Medulla oblongata (tissue), 1 donor: ENCODE data around the gene ULK4.
"Not testable (repeated sequence)": the region's sequence is repeated elsewhere in the genome, so short reads cannot be mapped to it uniquely, and the experiment has no call there.

Experiments used
- DNase-seq: peaks from one replicate; pipeline ENCODE4 v3.0.0-alpha.2; 2015; ENCODE audit errors: extremely low spot score

The ULK4 gene

GRCh38 chr3:41690766-41691563 lies 270.9 kb downstream of the ULK4 start:
- no peak for DNase-seq

DNA sequence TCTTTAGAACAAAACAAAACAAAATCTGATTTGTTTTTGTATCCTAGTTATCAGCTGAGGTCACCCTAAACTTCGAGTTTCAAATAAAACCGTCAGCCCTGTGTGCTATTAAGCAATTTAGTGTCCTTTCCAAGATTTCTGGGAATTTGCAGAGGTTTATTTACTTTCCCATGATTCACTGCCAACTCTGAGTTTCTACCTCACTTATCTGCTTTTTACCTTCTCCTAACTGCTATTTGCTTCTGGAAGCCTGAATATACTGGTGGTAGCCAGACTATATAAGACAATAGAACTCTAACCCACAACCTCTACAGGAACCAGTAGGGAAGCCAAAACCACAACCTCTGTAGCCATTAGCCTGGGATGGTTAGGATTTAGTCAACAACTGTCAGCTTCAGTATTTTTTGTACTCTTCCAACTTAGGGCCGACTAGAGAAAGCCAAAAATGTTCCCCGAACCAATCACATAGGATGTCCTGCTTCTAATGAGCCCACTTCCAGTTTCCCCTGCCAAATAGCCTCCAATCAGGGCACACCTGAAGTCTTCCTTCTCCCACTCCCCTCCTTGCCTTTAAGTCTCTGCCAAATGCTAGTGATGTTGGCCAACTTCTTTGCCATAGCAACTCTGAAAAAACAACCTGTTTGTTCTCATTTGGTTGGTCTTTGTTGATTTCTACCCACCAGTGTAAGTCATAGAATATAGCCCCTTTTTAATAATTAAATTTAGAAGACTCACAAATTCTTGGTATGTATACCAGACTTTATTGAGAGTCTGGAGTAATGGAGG lies 273.1 kb downstream of the ULK4 start:
- no peak for DNase-seq

- DNase-seq: no peak
These were observed 276.8 kb downstream of the ULK4 start for GRCh38 chr3:41684797-41685735.

DNA sequence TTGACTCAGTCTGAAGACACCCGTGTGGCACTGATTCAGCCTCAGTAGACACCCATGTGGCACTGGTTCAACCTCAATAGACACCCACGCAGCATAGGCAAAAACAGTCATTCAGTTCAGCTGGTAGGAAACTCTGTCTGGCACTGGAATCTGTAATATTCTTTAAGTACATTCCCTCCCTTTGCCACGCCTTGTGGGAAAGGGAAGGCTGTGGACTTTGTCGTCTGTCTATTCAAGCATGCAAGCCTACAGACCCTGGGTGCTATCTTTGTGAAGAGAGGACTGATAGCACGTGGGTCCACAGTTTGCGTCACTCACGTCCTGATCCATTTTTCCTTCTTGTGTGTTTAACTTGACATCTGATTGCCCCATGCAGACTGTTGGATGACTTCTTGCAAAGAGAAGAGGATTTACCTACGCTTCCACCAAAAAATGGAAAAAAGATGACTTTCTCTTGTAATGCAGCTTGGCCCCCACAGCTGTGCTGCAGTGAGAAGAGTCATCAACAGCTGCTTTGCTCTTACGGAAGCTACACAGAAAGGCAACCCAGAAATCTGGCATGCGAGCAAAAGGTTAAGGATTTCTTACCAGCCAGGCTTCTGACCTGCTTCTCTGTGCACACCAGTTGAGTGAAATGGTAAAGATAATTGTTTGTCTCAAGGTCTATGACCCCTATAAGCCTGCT lies 278.1 kb downstream of the ULK4 start:
- DNase-seq: no peak

DNA sequence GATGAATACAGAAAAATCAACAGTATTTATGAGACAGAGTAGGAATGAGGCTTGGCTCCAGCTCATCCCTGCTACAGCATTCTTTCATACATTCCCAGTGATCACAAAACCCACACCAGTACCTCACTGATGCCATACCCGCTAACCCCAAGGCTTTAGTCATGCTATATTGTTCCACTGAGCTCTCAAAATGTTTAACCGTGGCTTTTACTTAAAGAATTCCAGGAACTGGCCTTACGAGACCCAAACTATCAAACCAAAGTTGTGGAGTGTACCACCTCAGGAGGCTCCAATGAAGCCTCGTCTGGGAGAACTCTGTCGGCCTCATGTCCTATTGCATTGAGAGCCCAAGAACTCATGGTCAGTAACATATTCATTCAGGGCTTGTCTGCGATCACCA lies 278.9 kb downstream of the ULK4 start:
- no peak for DNase-seq

GRCh38 chr3:41682382-41682781 lies 279.5 kb downstream of the ULK4 start:
- DNase-seq: no peak

DNA sequence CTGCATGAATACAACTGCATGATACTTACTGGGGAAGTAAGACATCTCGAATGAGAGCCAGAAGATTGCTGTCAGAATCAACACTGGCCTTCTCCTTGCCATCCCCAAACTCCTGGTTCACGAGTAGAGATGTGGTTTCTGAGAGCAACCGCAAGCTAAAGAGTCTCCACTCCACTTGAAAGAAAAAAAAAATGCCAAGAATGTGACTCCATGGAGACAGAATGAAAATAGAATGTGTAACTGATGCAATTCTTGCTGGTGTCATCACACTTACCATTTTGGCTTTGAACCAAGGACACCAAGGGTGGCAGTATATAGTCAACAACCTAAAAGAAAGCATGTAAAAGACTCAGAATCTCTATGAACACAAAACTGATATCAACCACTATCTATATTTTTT lies 280.4 kb downstream of the ULK4 start:
- no peak for DNase-seq

GRCh38 chr3:41679374-41679773 lies 282.5 kb downstream of the ULK4 start:
- no peak for DNase-seq

DNA sequence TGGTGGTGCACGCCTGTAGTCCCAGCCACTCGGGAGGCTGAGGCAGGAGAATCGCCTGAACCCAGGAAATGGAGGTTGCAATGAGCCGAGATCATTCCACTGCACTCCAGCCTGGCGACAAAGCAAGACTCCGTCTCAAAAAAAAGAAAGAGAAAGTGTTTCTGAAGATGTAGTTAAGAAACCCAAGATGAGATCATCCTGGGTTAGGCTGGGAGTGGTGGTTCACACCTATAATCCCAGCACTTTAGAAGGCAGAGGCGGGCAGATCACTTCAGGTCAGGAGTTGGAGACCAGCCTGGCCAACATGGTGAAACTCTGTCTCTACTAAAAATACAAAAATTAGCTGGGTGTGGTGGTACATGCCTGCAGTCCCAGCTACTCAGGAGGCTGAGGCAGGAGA lies 286.8 kb downstream of the ULK4 start:
- not testable (repeated sequence) for DNase-seq

GRCh38 chr3:41674449-41674848 lies 287.5 kb downstream of the ULK4 start:
- DNase-seq: no peak

- DNase-seq: no peak
These were observed 288.3 kb downstream of the ULK4 start for GRCh38 chr3:41673650-41674049.

DNA sequence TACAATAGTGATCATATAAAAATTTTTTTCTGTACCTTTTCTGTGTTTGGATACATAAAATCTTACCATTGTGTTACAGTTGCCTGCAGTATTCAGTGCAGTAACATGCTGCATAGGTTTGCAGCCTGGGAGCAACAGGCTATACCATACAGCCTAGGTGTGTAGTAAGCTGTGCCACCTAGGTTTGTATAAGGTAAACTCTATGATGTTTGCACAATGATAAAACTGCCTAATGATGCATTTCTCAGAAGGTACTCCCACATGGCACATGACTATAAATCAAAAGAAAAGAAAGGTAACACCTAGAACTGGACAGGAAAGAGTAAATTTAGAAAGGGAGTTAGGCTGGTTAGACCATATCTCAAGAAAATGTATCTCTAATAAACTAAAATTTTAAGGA lies 293.5 kb downstream of the ULK4 start:
- DNase-seq: no peak

DNA sequence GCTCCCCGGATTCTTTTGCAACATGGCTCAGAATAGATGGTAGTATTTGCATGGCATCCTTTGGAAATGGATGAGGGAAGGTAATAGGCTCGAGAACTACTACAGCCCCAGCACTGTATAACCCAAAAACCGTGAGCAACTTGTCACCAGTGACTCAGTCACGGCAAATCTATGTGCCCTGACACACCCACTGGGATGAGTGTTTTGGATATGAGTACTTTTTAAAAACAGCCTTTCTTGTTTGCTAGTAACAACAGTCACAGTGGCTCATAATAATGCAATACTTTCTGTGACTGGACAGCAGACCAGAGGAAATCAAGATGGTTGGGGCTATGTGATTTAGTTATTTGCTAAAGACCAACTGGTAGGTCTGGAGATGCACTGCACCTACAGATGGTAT lies 299.6 kb downstream of the ULK4 start:
- DNase-seq: no peak

DNA sequence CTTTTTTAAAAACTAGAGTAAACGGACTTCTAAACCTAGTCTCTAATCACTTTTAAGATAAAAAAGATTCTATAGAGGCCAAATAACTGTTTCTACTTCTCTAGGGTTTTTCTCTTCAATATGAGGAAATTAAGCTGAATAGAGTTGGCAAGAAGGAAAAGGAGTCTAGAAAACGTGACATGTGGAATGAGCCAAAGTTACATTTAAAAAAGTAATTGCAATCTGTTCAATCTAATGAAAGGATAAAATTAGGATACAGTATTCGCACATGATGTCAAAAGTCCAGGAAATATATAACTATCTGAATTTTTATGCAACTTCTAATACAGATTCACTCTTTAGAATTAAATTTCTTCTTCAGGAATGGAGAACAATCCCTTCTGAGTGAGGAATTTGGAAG lies 300.1 kb downstream of the ULK4 start:
- no peak for DNase-seq

DNA sequence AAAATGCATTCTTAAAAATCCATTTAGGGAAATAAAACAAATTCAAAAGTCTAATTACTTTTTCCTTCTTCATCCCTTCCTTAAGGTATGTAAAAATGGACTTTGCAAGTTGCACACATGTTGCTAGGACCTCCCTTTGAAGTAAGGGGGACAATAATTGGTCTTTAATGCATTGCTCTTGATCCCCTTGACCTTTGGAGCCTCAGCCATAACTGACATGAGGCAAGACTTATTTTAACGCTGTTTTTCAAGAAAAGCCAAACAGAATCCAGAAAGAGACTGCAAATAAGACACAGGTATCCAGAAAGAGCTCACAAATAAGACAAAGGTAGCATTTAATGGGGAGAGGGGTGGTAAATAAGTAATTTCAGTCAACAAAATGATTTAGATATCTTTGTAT lies 301.4 kb downstream of the ULK4 start:
- DNase-seq: no peak

GRCh38 chr3:41653571-41654239 lies 308.2 kb downstream of the ULK4 start:
- no peak for DNase-seq

GRCh38 chr3:41652931-41653330 lies 309.0 kb downstream of the ULK4 start:
- DNase-seq: no peak

DNA sequence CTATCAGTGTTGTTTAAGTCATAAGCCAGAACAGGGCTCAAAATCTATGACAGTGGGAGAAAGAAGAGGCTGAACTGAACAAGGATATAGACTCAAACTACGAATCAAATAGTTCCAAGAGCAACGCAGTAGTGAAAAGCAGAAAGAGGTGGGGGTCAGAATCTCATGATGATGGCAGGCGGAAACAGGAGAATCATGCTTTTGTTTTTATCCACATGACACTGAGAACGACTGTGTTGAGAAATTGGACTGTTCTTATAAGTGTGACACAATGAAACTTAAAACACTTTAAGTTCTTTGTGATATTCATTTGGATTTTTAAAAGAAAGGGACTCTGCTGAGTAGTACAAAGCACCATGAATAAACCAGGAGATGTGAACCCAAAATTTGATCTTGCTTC lies 309.4 kb downstream of the ULK4 start:
- DNase-seq: peak; percentile 10

DNA sequence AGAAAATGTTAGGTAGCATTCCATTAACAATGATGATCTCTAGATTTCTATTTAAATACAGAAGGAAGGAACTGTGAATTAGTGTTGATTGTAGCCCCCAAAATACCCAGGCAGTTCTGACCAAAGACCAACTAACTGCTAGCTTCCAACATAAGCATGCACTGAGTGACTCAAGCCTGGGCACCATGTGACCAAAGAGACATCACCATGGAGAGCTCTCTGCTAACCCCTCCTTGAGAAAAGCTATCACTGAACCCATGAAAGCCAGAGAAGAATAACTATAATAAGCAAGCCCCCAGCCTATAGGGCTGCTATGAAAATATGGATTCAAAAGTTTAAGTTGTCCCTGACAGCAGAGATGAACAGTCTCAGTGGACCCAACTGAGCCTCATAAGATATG lies 310.2 kb downstream of the ULK4 start:
- no peak for DNase-seq

- no peak for DNase-seq
These were observed 311.5 kb downstream of the ULK4 start for GRCh38 chr3:41650406-41650805.

GRCh38 chr3:41649129-41649739 lies 312.7 kb downstream of the ULK4 start:
- DNase-seq: no peak
